IMR-90 (cell line): ENCODE results near the gene SNAPC2. TPM values are rescaled to one million over a fixed set of nuclear protein-coding genes. Genes with fewer than 3 reads are reported as not detected.

Source experiments
- ATAC-seq: fragments of 200-7000 bp; cut with Tn5 transposase; 2 replicates; pipeline ENCODE4 v1.9.1; 2020; ENCODE audit warnings: low read depth, mild to moderate bottlenecking, moderate library complexity
- BruUV-seq: library from RNA; stranded (reverse); fragments of 400-500 nt; replicated peaks from 2 replicates; lab custom pipeline; 2021; lab: Mats Ljungman, UMichigan
- CTCF ChIA-PET: fragments of 300-600 bp; formaldehyde crosslinking; extraction: SDS; loops from one replicate; lab custom pipeline; 2021; ENCODE audit warnings: antibody characterized with exemption; lab: Yijun Ruan, JAX
- POLR2A ChIA-PET: fragments of 300-600 bp; sonication (Branson Sonifier 250); formaldehyde crosslinking; loops from one replicate; lab custom pipeline; 2022; ENCODE audit warnings: antibody characterized with exemption; ENCODE audit not compliant: unreplicated experiment; lab: Charles Lee
- DNase-seq: peaks from one replicate; pipeline ENCODE4 v3.0.0; 2013
- H2AFZ ChIP-seq: replicated peaks from 2 replicates; pipeline ENCODE3; 2013; ENCODE audit warnings: low read length, mild to moderate bottlenecking; ENCODE audit not compliant: poor library complexity
- H2AK5ac ChIP-seq: 2 replicates; pipeline ENCODE4 v1.6.1; 2013; ENCODE audit warnings: low read depth, low read length, inconsistent platforms
- H2AK9ac ChIP-seq: replicated peaks from 2 replicates; pipeline ENCODE3; 2013; ENCODE audit warnings: mild to moderate bottlenecking, low read depth, low read length, moderate library complexity; ENCODE audit not compliant: poor library complexity
- H2BK120ac ChIP-seq: 2 replicates; pipeline ENCODE4 v1.6.1; 2013; ENCODE audit warnings: low read depth, low read length, inconsistent platforms
- H2BK15ac ChIP-seq: 3 replicates; pipeline ENCODE4 v1.6.1; 2013; ENCODE audit warnings: low read depth, low read length, inconsistent platforms
- H2BK20ac ChIP-seq: 2 replicates; pipeline ENCODE4 v1.6.1; 2013; ENCODE audit warnings: low read depth, mild to moderate bottlenecking, inconsistent platforms, low read length, moderate library complexity
- H2BK5ac ChIP-seq: 2 replicates; pipeline ENCODE4 v1.6.1; 2013; ENCODE audit warnings: mild to moderate bottlenecking, low read depth, low read length, inconsistent platforms; ENCODE audit not compliant: poor library complexity, severe bottlenecking
- H3K14ac ChIP-seq: replicated peaks from 2 replicates; pipeline ENCODE4 v1.6.1; 2013; ENCODE audit warnings: low read depth, low read length, inconsistent platforms
- H3K18ac ChIP-seq: 2 replicates; pipeline ENCODE4 v1.6.1; 2013; ENCODE audit warnings: low read depth, low read length, control low read depth
- H3K23ac ChIP-seq: 2 replicates; pipeline ENCODE4 v1.6.1; 2013; ENCODE audit warnings: low read depth, low read length, inconsistent platforms
- H3K27ac ChIP-seq: 2 replicates; pipeline ENCODE4 v1.5.1; 2013; ENCODE audit warnings: mild to moderate bottlenecking, control low read depth, low read length; ENCODE audit not compliant: insufficient read depth
- H3K27me3 ChIP-seq: 2 replicates; pipeline ENCODE4 v1.6.1; 2013; ENCODE audit warnings: low read length; ENCODE audit not compliant: control insufficient read depth, insufficient read depth
- H3K36me3 ChIP-seq: 2 replicates; pipeline ENCODE4 v1.6.1; 2013; ENCODE audit warnings: low read length, mixed read lengths; ENCODE audit not compliant: control insufficient read depth, insufficient read depth
- H3K4ac ChIP-seq: 2 replicates; pipeline ENCODE4 v1.6.1; 2013; ENCODE audit warnings: low read depth, low read length, inconsistent platforms
- H3K4me1 ChIP-seq: 2 replicates; pipeline ENCODE4 v1.6.1; 2013; ENCODE audit warnings: low read length, mixed read lengths; ENCODE audit not compliant: control insufficient read depth, insufficient read depth
- H3K4me2 ChIP-seq: 2 replicates; pipeline ENCODE4 v1.6.1; 2013; ENCODE audit warnings: low read depth, mild to moderate bottlenecking, control low read depth, low read length, moderate library complexity
- H3K4me3 ChIP-seq: 2 replicates; pipeline ENCODE4 v1.5.1; 2013; ENCODE audit warnings: low read depth, mild to moderate bottlenecking, control low read depth, low read length, moderate library complexity; ENCODE audit not compliant: insufficient read depth
- H3K56ac ChIP-seq: 2 replicates; pipeline ENCODE4 v1.6.1; 2013; ENCODE audit warnings: low read length, inconsistent platforms; ENCODE audit not compliant: insufficient read depth; ENCODE audit errors: extremely low read depth
- H3K79me1 ChIP-seq, 2 experiments: 2 replicates each; pipeline ENCODE4 v1.6.1; 2013; ENCODE audit warnings: low read length in 2 of 2, inconsistent platforms in 1 of 2, low read depth in 1 of 2
- H3K9ac ChIP-seq: 2 replicates; pipeline ENCODE4 v1.6.1; 2013; ENCODE audit warnings: low read depth, low read length, control low read depth
- H3K9me1 ChIP-seq: 2 replicates; pipeline ENCODE4 v1.6.1; 2013; ENCODE audit warnings: low read length, inconsistent platforms; ENCODE audit not compliant: insufficient read depth
- H3K9me3 ChIP-seq: 2 replicates; pipeline ENCODE4 v1.6.1; 2013; ENCODE audit warnings: low read length; ENCODE audit not compliant: control insufficient read depth, insufficient read depth
- H4K20me1 ChIP-seq: 2 replicates; pipeline ENCODE4 v1.6.1; 2013; ENCODE audit warnings: low read length, inconsistent platforms; ENCODE audit not compliant: insufficient read depth
- H4K5ac ChIP-seq: 2 replicates; pipeline ENCODE4 v1.6.1; 2013; ENCODE audit warnings: mild to moderate bottlenecking, low read depth, low read length, control low read depth
- H4K8ac ChIP-seq, 2 experiments: 2 replicates each; pipeline ENCODE4 v1.6.1; 2013; ENCODE audit warnings: low read depth in 2 of 2, low read length in 2 of 2, control low read depth in 1 of 2, inconsistent platforms in 1 of 2
- H4K91ac ChIP-seq: 2 replicates; pipeline ENCODE4 v1.6.1; 2013; ENCODE audit warnings: low read depth, low read length, inconsistent platforms; ENCODE audit not compliant: insufficient read depth
- BHLHE40 ChIP-seq: fragments of 150-350 bp; IDR thresholded peaks from 2 replicates; pipeline ENCODE4 v1.6.1; 2016; ENCODE audit warnings: mild to moderate bottlenecking, low read depth, low read length
- CEBPB ChIP-seq: IDR thresholded peaks from 2 replicates; pipeline ENCODE4 v1.6.1; 2012; ENCODE audit warnings: low read depth, low read length, improper control_type of control experiment
- CHD1 ChIP-seq: IDR thresholded peaks from 2 replicates; pipeline ENCODE4 v1.6.1; 2012; ENCODE audit warnings: low read depth, low read length, improper control_type of control experiment
- CTCF ChIP-seq: conservative IDR thresholded peaks from 2 replicates; pipeline ENCODE4 v1.5.1; 2012; ENCODE audit warnings: mild to moderate bottlenecking, low read depth, low read length, improper control_type of control experiment
- MAZ ChIP-seq: IDR thresholded peaks from 2 replicates; pipeline ENCODE4 v1.6.1; 2012; ENCODE audit warnings: low read depth, mild to moderate bottlenecking, low read length, improper control_type of control experiment, moderate library complexity, borderline replicate concordance
- MXI1 ChIP-seq: IDR thresholded peaks from 2 replicates; pipeline ENCODE4 v1.6.1; 2012; ENCODE audit warnings: low read depth, mild to moderate bottlenecking, low read length, moderate library complexity, borderline replicate concordance
- NFE2L2 ChIP-seq: fragments of 150-350 bp; IDR thresholded peaks from 2 replicates; pipeline ENCODE4 v1.6.1; 2016; ENCODE audit warnings: low read depth, mild to moderate bottlenecking, low read length
- RAD21 ChIP-seq: IDR thresholded peaks from 2 replicates; pipeline ENCODE4 v1.6.1; 2012; ENCODE audit warnings: low read length, improper control_type of control experiment
- RCOR1 ChIP-seq: IDR thresholded peaks from 2 replicates; pipeline ENCODE4 v1.6.1; 2012; ENCODE audit warnings: mild to moderate bottlenecking, low read length, improper control_type of control experiment; ENCODE audit not compliant: insufficient replicate concordance
- SMC3 ChIP-seq: fragments of 150-350 bp; IDR thresholded peaks from 2 replicates; pipeline ENCODE4 v1.6.1; 2016; ENCODE audit warnings: low read depth, mild to moderate bottlenecking, antibody characterized with exemption, low read length, moderate library complexity
- WGBS, 2 experiments: methylation state at CpG; one replicate each; pipeline versions ENCODE4 v1.1.5 to v1.1.7; 2013; ENCODE audit warnings: missing lambda C conversion rate in 2 of 2; ENCODE audit not compliant: insufficient read length in 1 of 2; ENCODE audit errors: extremely low coverage in 2 of 2; 5-methylcytosine and 5-hydroxymethylcytosine counted together
- dilution Hi-C: fragments of 300-500 bp; cut with HindIII; formaldehyde crosslinking; loops from one replicate; pipeline ENCODE4 v1.14.3; 2018; ENCODE audit warnings: low sequenced_read_pairs; ENCODE audit not compliant: unreplicated experiment
- in situ Hi-C: fragments of 300-500 bp; cut with MboI; formaldehyde crosslinking; loops from 3 replicates; pipeline ENCODE4 v1.14.3; 2019; ENCODE audit warnings: low sequenced_read_pairs, inconsistent platforms, mixed read lengths
- intact Hi-C: fragments of 100-400 bp; cut with micrococcal nuclease; formaldehyde crosslinking; loops from 2 replicates; pipeline ENCODE4 v1.10.0; 2022
- polyA plus RNA-seq, 3 experiments: library from polyadenylated mRNA; depleted of rRNA; stranded (reverse); fragments of >200 nt; gene quantifications; 2 replicates each; pipeline ENCODE4 v1.2.3, GENCODE V29; 2012; ENCODE audit warnings: low replicate concordance in 1 of 3
- total RNA-seq: library from RNA; depleted of rRNA; stranded (reverse); fragments of >200 nt; gene quantifications from 2 replicates; pipeline ENCODE4 v1.2.3, GENCODE V29; 2012

Gene SNAPC2
- total and polyA plus RNA-seq, 2 of the 4 experiments (the other 2 are of a cell fraction), result 12.5 to 29.2 TPM

- BruUV-seq, result no TSS peak
- Histone ChIP-seq H3K27ac (no peak overlapping the region), H3K4me1 (peaks cover 18% of the 10 kb centered on the region), H3K27me3 (no peaks in the 10 kb centered on the region), H3K4me3 (no peak overlapping the region), H3K18ac (no peak overlapping the region), H4K5ac (no peak overlapping the region), H3K9me3 (no peaks in the 10 kb centered on the region), H2AK5ac (no peak overlapping the region), H3K4ac (no peak overlapping the region), H3K9me1 (peaks cover 9% of the 10 kb centered on the region; the same call in 1 of the 2 replicates), H4K8ac (no peak overlapping the region), H3K56ac (no peak overlapping the region), H3K36me3 (peaks cover 53% of the 10 kb centered on the region), H3K79me1 (peaks cover 7 to 21% of the 10 kb centered on the region in 2 experiments; a peak in 2 of 4 replicates), H3K14ac (no peak overlapping the region), H2BK120ac (no peak overlapping the region), H2BK20ac (no peak overlapping the region), H3K4me2 (no peak overlapping the region), H3K23ac (no peak overlapping the region), H4K91ac (no peak overlapping the region), H2BK5ac (no peak overlapping the region), H2AK9ac (no peak overlapping the region), H4K20me1 (peaks cover 15% of the 10 kb centered on the region), H3K9ac (no peak overlapping the region), H2AFZ (no peak overlapping the region), H2BK15ac (no peak overlapping the region)
- in situ Hi-C loops, result no loop called here
- POLR2A ChIA-PET, result no interaction called here
- 94% methylated on average over 7 of the region's 36 CpGs; no CpG with 5 or more reads in 1 of the 2 experiments for WGBS, 2 experiments
- dilution Hi-C loops, result no loop called here
- ATAC-seq, result no peak
- DNase-seq, result no peak
- TF ChIP-seq CEBPB, result no peak
- TF ChIP-seq CHD1, result no peak
- no peak for TF ChIP-seq CTCF
- no peak for TF ChIP-seq MAZ
- TF ChIP-seq SMC3, result no peak
- TF ChIP-seq NFE2L2, result no peak
- TF ChIP-seq BHLHE40, result no peak
- TF ChIP-seq RAD21, result no peak
- no peak for TF ChIP-seq RCOR1
- no peak for TF ChIP-seq MXI1
- intact Hi-C loops, result no loop called here
- CTCF ChIA-PET, result interaction anchor here (0.7 to 1.5 kb wide), 2 partner anchors 11 to 12 kb away, joined by 5 read pairs; partner anchors contain the start of genes SNAPC2 and TIMM44
Observed at GRCh38 chr19:7931221-7932061, 11.3 kb downstream of the SNAPC2 start.
